Measurements from ENCODE around the gene LAMB4. TPM values are rescaled to one million over a fixed set of nuclear protein-coding genes. Genes with fewer than 3 reads are reported as not detected.

The LAMB4 gene

DNA sequence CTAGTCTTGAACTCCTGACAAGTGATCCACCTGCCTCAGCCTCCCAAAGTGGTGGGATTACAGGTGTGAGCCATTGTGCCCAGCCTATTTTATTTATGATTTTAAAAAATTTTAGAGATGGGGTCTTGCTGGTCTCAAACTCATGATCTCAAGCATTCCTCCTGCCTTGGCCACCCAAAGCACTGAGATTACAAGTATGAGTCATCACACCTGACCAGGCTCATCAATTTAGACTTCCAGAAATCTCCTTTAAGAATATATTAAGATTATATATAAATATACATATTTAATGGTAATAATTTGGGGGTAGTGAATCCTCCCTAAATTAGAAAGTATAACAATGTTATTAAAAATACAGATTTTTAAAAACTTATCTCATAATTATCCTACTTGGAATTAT is 156.3 kb downstream of the LAMB4 start:
- Histone ChIP-seq H3K36me3 (ENCODE audit: control insufficient read depth, insufficient read depth, low read length) (peaks cover 9% of the 10 kb centered on the region), H3K27me3 (ENCODE audit: insufficient read depth, low read length, poor library complexity) (no peaks in the 10 kb centered on the region), H3K18ac (ENCODE audit: low read length) (no peak overlapping the region), H4K8ac (ENCODE audit: low read depth, low read length) (no peak overlapping the region), H3K23ac (ENCODE audit: low read length) (no peak overlapping the region), H3K9ac (ENCODE audit: low read length) (no peak overlapping the region), H3K27ac (ENCODE audit: low read depth, low read length) (no peak overlapping the region), H2BK5ac (ENCODE audit: low read length) (no peak overlapping the region), H4K5ac (ENCODE audit: low read length) (no peak overlapping the region), H3K79me2 (ENCODE audit: control insufficient read depth, insufficient read depth, low read length) (no peaks in the 10 kb centered on the region), H3K56ac (ENCODE audit: low read length) (no peak overlapping the region), H3K79me1 (ENCODE audit: low read length) (no peaks in the 10 kb centered on the region), H3K4me2 (ENCODE audit: low read length) (no peak overlapping the region), H3K4ac (ENCODE audit: low read depth, low read length) (no peak overlapping the region), H2AK5ac (ENCODE audit: low read length) (no peak overlapping the region), H2BK120ac (ENCODE audit: low read depth, low read length) (no peak overlapping the region), H3K4me1 (ENCODE audit: control insufficient read depth, low read depth, low read length) (no peaks in the 10 kb centered on the region), H3K4me3 (ENCODE audit: low read length) (no peak overlapping the region), H2BK15ac (replicated peaks; ENCODE audit: low read depth) (no peak overlapping the region)
- DNase-seq, result no peak

Small RNAs within 50 kb of the gene (small RNA-seq; reads per million reads assigned to genes)
- not detected for gene RF00012 (ENCODE audit: insufficient read depth)

Measured in mesendoderm (in vitro differentiated cells).